Endometrium (tissue), 2 donors: ENCODE measurements around the gene RBPMS2.
"Not testable (repeated sequence)": the region's sequence is repeated elsewhere in the genome, so short reads cannot be mapped to it uniquely, and the experiment has no call there.

Source experiments
- FAIRE-seq: peaks from 2 replicates; lab custom pipeline; 2012; peaks lifted over from hg19 to GRCh38; lab: Jason Lieb, UNC
- donor health status: control.
- donor health status: control.

RBPMS2 gene

DNA sequence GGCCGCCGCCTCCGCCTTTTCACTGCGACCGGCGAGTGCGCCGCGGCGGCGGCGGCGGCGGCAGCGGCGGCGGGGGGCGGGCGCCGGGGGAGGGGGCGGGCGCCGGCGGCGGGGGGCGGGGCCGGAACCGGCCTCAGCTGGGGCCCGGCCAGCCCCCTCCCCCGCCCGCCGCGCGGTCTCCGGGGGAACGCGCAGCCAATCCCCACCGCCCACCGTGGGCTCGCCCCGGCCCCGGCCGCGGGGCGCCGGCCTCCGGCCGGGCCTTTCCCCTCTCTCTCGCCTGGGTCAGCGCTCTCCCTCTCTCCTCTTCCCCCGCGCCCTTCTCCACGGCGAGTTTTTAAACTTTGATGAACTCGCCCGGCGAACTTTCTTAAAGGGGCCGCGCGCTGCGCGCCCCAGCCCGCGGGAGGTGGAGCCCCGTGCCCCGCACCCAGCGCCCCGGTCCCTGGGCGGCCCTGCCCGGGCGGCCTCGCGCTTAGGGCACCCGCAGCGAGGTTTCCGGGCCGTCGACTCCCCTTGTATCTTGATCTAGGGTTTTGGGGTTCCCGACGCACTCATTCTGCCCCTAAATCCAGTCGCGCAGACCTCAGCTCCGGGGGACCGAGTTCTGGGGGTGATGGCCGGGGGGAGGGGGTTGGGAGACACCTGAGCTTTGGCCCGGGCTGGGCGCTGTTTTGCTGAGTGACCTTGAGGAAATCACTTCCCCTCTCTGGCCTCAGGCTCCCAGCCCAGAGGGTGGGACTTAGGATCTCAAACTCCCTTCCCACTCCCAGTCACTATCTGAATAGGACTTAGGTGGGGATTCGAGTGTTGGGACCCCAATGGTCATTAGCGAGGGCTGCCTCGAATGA lies at the start of gene RBPMS2:
Gene RBPMS2 (minus strand): TSS at position 39 of the 851 bp plus-strand sequence. CDS start 270 bp downstream, outside the sequence.
- FAIRE-seq: no peak

- no peak for FAIRE-seq
These were observed 49.6 kb upstream of the RBPMS2 start for GRCh38 chr15:64824929-64825430.

DNA sequence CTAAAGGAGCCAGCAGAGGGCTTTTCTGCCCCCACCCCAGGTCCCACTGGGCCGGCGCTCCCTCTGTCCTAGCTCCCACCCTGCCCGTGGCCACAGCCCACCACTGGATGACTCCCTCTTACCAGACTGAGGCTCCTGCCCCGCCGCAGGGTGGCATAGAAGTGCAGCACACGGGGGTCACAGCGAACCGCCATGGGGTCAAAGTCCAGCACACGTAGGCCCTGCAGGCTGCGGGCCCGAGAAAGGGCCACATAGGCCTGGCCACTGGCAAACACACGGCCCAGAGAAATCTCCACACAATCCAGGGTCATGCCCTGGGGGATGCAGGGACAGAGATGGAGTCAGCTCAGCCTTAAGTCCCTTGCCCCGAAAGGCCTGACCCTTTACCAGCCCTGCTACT lies 41.1 kb upstream of the RBPMS2 start:
- FAIRE-seq: no peak

- not testable (repeated sequence) for FAIRE-seq
These were observed 39.6 kb upstream of the RBPMS2 start for GRCh38 chr15:64814965-64815364.

- FAIRE-seq: not testable (repeated sequence)
These were observed 38.9 kb upstream of the RBPMS2 start for GRCh38 chr15:64814283-64814682.

DNA sequence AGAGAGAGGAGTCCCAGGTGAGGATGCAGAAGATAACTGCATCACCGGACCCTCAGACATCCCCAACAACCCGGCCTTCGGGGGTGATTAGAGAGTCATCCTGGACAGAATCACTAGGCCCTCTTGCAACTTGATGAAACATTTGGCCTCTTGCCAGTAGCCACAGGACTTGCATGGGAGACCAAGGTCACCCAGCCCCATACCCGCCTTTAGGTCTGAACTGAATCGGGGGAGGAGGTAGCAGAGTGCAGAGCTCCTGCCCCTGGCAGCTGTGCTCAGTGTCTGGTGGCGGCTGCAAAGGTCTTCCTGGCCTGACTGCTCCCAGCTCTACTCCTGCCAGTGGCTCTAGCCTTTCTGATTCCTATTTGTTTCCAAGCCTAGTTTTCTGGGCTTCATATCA lies 37.7 kb upstream of the RBPMS2 start:
- no peak for FAIRE-seq

- FAIRE-seq: no peak
These were observed 35.3 kb upstream of the RBPMS2 start for GRCh38 chr15:64810497-64811326.

GRCh38 chr15:64809649-64810496 lies 34.5 kb upstream of the RBPMS2 start:
- FAIRE-seq: no peak

DNA sequence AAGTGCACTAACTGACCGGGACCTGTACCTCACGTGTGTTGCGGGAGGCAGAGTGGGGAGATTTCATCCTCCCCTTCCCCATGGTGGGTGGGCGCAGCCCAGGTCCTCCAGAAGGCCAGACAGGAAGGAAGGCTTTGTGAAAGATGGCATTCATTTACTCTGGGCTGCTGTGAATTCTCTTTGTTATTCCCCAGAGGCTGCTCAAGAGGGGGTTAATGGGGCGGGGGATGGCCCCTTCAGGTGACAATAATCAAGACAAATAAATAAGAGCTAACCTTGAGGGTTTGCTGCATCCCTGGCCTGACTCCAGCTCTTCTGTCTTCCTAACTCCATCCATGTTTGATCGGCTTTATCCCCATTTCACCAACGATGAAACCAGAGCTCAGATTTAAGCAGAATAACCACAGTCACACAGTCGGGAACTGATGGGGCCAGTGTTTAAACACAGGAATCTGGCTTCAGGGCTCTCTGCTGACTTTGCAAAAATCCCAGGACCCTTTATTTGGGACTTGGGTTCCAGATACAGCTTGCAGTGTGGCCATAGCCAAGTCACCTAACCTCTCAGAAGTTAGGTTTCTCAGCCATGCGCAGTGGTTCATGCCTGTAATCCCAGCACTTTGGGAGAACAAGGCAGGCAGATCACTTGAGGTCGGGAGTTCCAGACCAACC lies 33.5 kb upstream of the RBPMS2 start:
- no peak for FAIRE-seq

- no peak for FAIRE-seq
These were observed 32.4 kb upstream of the RBPMS2 start for GRCh38 chr15:64807751-64808222.

DNA sequence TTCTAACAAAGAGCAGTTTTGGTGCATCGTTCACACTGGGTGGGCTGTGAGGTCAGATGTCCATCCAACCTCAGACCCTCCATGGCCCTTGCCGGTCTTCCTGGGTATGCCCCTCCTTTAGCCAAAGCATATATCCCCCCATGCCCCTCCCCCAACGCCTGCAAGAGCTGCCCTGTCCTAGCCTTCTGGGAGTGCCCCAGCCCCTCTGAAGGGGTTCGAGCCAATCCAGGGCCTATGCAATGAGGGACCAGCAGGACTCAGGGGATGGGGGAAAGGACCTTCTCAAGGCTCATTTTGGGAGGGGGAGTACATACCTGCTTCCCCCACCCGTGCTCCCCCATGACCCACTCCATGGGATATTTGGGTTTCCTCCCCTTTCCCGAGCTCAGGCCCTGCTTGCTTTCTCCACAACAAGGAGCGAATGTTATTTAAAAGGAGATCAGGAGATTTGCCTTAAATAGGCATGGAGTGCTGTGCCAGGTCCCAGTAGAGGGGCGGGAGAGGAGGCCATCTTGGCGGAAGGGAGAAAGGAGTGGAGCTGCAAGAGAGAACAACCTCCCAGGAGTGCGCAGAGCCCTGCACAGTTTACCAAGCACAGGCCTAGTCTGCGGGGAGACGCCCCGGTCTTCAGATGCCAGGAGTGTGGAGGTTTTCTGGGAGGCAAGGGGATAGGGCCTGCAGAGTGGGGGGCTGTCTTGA lies 31.8 kb upstream of the RBPMS2 start:
- FAIRE-seq: no peak

DNA sequence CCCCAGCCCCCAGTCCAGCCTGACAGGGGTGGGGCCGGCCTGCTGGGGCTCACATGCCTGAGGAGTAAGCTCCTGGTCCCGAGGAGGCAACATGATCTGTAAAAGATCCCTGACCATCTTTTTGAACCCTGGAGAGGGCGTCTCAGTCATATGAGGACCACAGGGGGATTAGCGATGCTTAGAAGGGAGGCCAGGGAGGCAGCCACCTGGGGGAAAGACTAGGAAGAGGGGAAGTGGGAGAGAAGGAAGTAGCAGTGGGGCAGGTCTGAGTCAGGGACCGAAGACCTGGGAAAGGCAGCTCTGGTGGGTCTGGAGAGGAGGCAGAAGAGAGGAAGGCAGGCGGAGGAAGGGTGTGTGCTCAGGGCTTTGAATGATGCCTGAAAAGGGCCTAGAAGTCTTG lies 31.1 kb upstream of the RBPMS2 start:
- no peak for FAIRE-seq

- FAIRE-seq: no peak
These were observed 29.2 kb upstream of the RBPMS2 start for GRCh38 chr15:64804619-64805018.

- FAIRE-seq: no peak
These were observed 28.1 kb upstream of the RBPMS2 start for GRCh38 chr15:64803526-64803925.

GRCh38 chr15:64800476-64800875 lies 25.1 kb upstream of the RBPMS2 start:
- FAIRE-seq: no peak

DNA sequence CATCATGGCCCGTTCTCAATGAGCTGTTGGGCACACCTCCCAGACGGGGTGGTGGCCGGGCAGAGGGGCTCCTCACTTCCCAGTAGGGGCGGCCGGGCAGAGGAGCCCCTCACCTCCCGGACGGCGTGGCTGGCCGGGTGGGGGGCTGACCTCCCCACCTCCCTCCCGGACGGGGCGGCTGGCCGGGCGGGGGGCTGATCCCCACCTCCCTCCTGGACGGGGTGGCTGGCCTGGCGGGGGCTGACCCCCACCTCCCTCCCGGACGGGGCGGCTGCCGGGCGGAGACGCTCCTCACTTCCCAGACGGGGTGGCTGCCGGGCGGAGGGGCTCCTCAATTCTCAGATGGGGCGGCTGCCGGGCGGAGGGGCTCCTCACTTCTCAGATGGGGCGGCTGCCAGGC lies 23.5 kb upstream of the RBPMS2 start:
- FAIRE-seq: not testable (repeated sequence)

- FAIRE-seq: not testable (repeated sequence)
These were observed 20.5 kb upstream of the RBPMS2 start for GRCh38 chr15:64795921-64796320.

GRCh38 chr15:64795299-64795698 lies 19.9 kb upstream of the RBPMS2 start:
- FAIRE-seq: not testable (repeated sequence)

DNA sequence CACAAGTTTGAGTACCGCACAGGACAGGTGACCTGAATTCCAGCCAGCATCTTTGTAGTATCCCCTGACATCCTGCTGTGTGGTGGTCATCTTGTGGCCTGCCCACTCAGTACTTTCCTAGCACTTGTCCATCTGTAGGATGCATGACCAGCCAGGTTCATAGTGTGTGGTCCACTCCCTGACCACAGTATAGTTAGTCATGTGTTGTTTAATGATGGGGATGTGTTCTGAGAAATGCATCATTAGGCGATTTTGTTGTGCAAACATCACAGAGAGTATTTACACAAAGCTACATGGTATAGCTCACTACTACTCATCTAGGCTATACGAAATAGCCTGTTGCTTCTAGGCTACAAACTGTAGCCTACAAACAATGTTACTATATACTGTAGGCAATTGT lies 16.9 kb upstream of the RBPMS2 start:
- FAIRE-seq: no peak

DNA sequence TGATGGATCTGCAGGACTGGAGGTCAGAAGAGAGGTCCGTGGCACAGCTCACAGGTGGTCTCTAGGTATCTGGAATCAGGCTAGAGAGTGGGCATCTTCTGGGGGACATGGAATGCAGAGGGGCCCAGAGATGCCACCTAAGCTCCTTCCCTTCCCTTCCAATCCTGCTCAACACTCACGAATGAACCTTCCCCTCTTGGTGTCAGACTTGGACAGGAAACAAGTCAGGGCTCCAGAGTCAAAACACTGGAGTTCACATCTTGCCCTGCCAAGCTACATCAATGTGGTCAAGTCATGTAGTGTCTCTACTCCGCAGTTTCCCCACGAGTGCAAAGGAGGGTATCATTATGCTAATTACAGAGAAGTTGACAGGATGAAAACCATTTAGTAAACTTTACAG lies 16.0 kb upstream of the RBPMS2 start:
- FAIRE-seq: no peak

GRCh38 chr15:64783796-64784195 lies 8.4 kb upstream of the RBPMS2 start:
- FAIRE-seq: no peak
